GM18907 (cell line): ENCODE results near the gene HCAR3.
"Not testable (repeated sequence)": the region's sequence is repeated elsewhere in the genome, so short reads cannot be mapped to it uniquely, and the experiment has no call there.

ENCODE experiments used
- ATAC-seq: cut with Tn5 transposase; IDR thresholded peaks from one replicate; pipeline ENCODE4 v1.9.1; 2021; ENCODE audit warnings: mild to moderate bottlenecking, moderate library complexity; ENCODE audit not compliant: unreplicated experiment

The HCAR3 gene

DNA sequence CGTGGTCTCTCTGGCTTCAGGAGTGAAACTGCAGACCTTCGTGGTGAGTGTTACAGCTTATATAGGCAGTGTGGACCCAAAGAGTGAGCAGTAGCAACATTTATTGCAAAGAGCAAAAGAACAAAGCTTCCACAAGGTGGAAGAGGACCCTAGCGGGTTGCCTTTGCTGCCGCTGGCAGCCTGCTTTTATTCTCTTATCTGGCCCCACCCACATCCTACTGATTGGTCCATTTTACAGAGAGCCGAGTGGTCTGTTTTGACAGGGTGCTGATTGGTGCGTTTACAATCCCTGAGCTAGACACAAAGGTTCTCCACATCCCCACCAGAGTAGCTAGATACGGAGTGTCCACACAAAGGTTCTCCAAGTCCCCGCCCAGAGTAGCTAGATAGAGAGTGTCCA lies 40.6 kb downstream of the HCAR3 start:
- not testable (repeated sequence) for ATAC-seq

DNA sequence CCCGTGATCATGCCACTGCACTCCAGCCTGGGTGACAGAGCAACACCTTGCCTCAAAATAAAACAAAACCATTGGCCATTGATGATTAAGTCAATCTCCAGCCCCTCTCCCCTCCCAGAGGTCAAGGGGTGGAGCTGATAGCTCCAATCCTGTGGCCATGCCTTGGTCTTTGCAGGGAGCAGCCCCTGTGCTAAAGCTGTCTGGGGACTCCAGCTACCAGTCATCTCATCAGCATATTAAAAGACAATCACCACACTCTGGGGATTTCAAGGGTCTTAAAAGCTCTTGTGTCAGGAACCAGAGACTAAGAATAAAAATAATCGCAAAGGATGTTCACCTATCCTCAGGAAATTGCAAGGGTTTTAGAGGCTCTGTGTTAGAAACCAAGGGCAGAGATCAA lies 44.1 kb downstream of the HCAR3 start:
- ATAC-seq = no peak

DNA sequence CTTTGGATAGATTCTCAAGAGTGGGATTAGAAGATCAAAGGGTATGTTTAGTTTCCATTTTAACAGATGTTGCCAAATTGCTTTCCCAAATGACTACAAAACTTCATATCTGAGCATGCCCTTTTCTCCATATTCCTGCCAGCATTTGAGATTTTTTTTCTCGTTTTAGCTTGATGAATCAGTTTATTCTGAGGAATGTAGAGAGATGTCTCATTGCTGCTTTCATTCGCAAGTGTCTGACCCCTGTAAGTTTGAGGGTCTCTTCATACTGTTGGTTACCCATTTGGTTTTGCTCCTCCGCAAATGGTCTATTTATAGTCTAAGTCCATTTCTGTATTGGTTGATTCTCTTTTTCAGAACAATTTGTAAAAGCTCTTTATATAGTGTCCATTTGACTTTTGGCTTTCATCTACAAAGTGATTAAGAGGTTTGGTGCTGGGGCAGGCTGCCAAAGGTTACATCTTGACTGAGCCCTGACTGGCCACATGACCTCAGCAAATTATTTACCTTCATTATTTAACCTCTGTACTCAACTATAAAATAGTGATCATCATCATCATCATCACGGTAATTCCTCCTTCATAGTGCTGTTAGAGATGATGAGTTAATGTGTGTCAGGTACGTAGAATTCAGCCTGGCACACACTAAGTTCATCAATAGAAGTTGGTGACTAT lies 47.1 kb downstream of the HCAR3 start:
- no peak for ATAC-seq

DNA sequence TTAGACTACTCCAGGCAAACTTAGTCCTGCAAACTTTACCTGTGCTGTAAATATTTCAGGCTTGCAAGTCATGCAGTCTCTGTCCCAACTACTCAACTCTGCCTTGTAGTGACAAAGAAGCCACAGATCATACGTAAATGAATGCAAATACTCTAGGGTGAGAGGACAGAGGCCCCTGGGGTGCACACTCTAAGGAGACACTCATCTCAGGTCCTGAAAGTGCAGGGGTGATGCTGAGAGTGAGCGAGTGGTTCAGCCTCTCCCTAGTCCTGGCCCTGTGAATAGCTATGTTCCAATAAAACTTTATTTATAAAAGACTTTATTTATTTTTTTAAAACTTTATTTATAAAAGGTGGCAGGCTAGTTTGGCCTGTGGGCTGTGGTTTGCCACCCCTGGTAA lies 48.3 kb downstream of the HCAR3 start:
- no peak for ATAC-seq

- ATAC-seq = no peak
These were observed 50.9 kb downstream of the HCAR3 start for GRCh38 chr12:122665759-122666158.

- no peak for ATAC-seq
These were observed 51.3 kb downstream of the HCAR3 start for GRCh38 chr12:122665349-122665748.
